IMR-90 (cell line): Measurements from ENCODE around the gene EMC9. TPM values are rescaled to one million over a fixed set of nuclear protein-coding genes. Genes with fewer than 3 reads are reported as not detected.

Experiments
- ATAC-seq: fragments of 200-7000 bp; cut with Tn5 transposase; 2 replicates; pipeline ENCODE4 v1.9.1; 2020; ENCODE audit warnings: low read depth, mild to moderate bottlenecking, moderate library complexity
- BruUV-seq: library from RNA; stranded (reverse); fragments of 400-500 nt; replicated peaks from 2 replicates; lab custom pipeline; 2021; lab: Mats Ljungman, UMichigan
- CTCF ChIA-PET: fragments of 300-600 bp; formaldehyde crosslinking; extraction: SDS; loops from one replicate; lab custom pipeline; 2021; ENCODE audit warnings: antibody characterized with exemption; lab: Yijun Ruan, JAX
- POLR2A ChIA-PET: fragments of 300-600 bp; sonication (Branson Sonifier 250); formaldehyde crosslinking; loops from one replicate; lab custom pipeline; 2022; ENCODE audit warnings: antibody characterized with exemption; ENCODE audit not compliant: unreplicated experiment; lab: Charles Lee
- DNase-seq: peaks from one replicate; pipeline ENCODE4 v3.0.0; 2013
- H2AFZ ChIP-seq: replicated peaks from 2 replicates; pipeline ENCODE3; 2013; ENCODE audit warnings: low read length, mild to moderate bottlenecking; ENCODE audit not compliant: poor library complexity
- H2AK5ac ChIP-seq: 2 replicates; pipeline ENCODE4 v1.6.1; 2013; ENCODE audit warnings: low read depth, low read length, inconsistent platforms
- H2AK9ac ChIP-seq: replicated peaks from 2 replicates; pipeline ENCODE3; 2013; ENCODE audit warnings: mild to moderate bottlenecking, low read depth, low read length, moderate library complexity; ENCODE audit not compliant: poor library complexity
- H2BK120ac ChIP-seq: 2 replicates; pipeline ENCODE4 v1.6.1; 2013; ENCODE audit warnings: low read depth, low read length, inconsistent platforms
- H2BK15ac ChIP-seq: 3 replicates; pipeline ENCODE4 v1.6.1; 2013; ENCODE audit warnings: low read depth, low read length, inconsistent platforms
- H2BK20ac ChIP-seq: 2 replicates; pipeline ENCODE4 v1.6.1; 2013; ENCODE audit warnings: low read depth, mild to moderate bottlenecking, inconsistent platforms, low read length, moderate library complexity
- H2BK5ac ChIP-seq: 2 replicates; pipeline ENCODE4 v1.6.1; 2013; ENCODE audit warnings: mild to moderate bottlenecking, low read depth, low read length, inconsistent platforms; ENCODE audit not compliant: poor library complexity, severe bottlenecking
- H3K14ac ChIP-seq: replicated peaks from 2 replicates; pipeline ENCODE4 v1.6.1; 2013; ENCODE audit warnings: low read depth, low read length, inconsistent platforms
- H3K18ac ChIP-seq: 2 replicates; pipeline ENCODE4 v1.6.1; 2013; ENCODE audit warnings: low read depth, low read length, control low read depth
- H3K23ac ChIP-seq: 2 replicates; pipeline ENCODE4 v1.6.1; 2013; ENCODE audit warnings: low read depth, low read length, inconsistent platforms
- H3K27ac ChIP-seq: 2 replicates; pipeline ENCODE4 v1.5.1; 2013; ENCODE audit warnings: mild to moderate bottlenecking, control low read depth, low read length; ENCODE audit not compliant: insufficient read depth
- H3K27me3 ChIP-seq: 2 replicates; pipeline ENCODE4 v1.6.1; 2013; ENCODE audit warnings: low read length; ENCODE audit not compliant: control insufficient read depth, insufficient read depth
- H3K36me3 ChIP-seq: 2 replicates; pipeline ENCODE4 v1.6.1; 2013; ENCODE audit warnings: low read length, mixed read lengths; ENCODE audit not compliant: control insufficient read depth, insufficient read depth
- H3K4ac ChIP-seq: 2 replicates; pipeline ENCODE4 v1.6.1; 2013; ENCODE audit warnings: low read depth, low read length, inconsistent platforms
- H3K4me1 ChIP-seq: 2 replicates; pipeline ENCODE4 v1.6.1; 2013; ENCODE audit warnings: low read length, mixed read lengths; ENCODE audit not compliant: control insufficient read depth, insufficient read depth
- H3K4me2 ChIP-seq: 2 replicates; pipeline ENCODE4 v1.6.1; 2013; ENCODE audit warnings: low read depth, mild to moderate bottlenecking, control low read depth, low read length, moderate library complexity
- H3K4me3 ChIP-seq: 2 replicates; pipeline ENCODE4 v1.5.1; 2013; ENCODE audit warnings: low read depth, mild to moderate bottlenecking, control low read depth, low read length, moderate library complexity; ENCODE audit not compliant: insufficient read depth
- H3K56ac ChIP-seq: 2 replicates; pipeline ENCODE4 v1.6.1; 2013; ENCODE audit warnings: low read length, inconsistent platforms; ENCODE audit not compliant: insufficient read depth; ENCODE audit errors: extremely low read depth
- H3K79me1 ChIP-seq, 2 experiments: 2 replicates each; pipeline ENCODE4 v1.6.1; 2013; ENCODE audit warnings: low read length in 2 of 2, inconsistent platforms in 1 of 2, low read depth in 1 of 2
- H3K9ac ChIP-seq: 2 replicates; pipeline ENCODE4 v1.6.1; 2013; ENCODE audit warnings: low read depth, low read length, control low read depth
- H3K9me1 ChIP-seq: 2 replicates; pipeline ENCODE4 v1.6.1; 2013; ENCODE audit warnings: low read length, inconsistent platforms; ENCODE audit not compliant: insufficient read depth
- H3K9me3 ChIP-seq: 2 replicates; pipeline ENCODE4 v1.6.1; 2013; ENCODE audit warnings: low read length; ENCODE audit not compliant: control insufficient read depth, insufficient read depth
- H4K20me1 ChIP-seq: 2 replicates; pipeline ENCODE4 v1.6.1; 2013; ENCODE audit warnings: low read length, inconsistent platforms; ENCODE audit not compliant: insufficient read depth
- H4K5ac ChIP-seq: 2 replicates; pipeline ENCODE4 v1.6.1; 2013; ENCODE audit warnings: mild to moderate bottlenecking, low read depth, low read length, control low read depth
- H4K8ac ChIP-seq, 2 experiments: 2 replicates each; pipeline ENCODE4 v1.6.1; 2013; ENCODE audit warnings: low read depth in 2 of 2, low read length in 2 of 2, control low read depth in 1 of 2, inconsistent platforms in 1 of 2
- H4K91ac ChIP-seq: 2 replicates; pipeline ENCODE4 v1.6.1; 2013; ENCODE audit warnings: low read depth, low read length, inconsistent platforms; ENCODE audit not compliant: insufficient read depth
- BHLHE40 ChIP-seq: fragments of 150-350 bp; IDR thresholded peaks from 2 replicates; pipeline ENCODE4 v1.6.1; 2016; ENCODE audit warnings: mild to moderate bottlenecking, low read depth, low read length
- CEBPB ChIP-seq: IDR thresholded peaks from 2 replicates; pipeline ENCODE4 v1.6.1; 2012; ENCODE audit warnings: low read depth, low read length, improper control_type of control experiment
- MAFK ChIP-seq: IDR thresholded peaks from 2 replicates; pipeline ENCODE4 v1.6.1; 2012; ENCODE audit warnings: low read depth, low read length, improper control_type of control experiment
- MAZ ChIP-seq: IDR thresholded peaks from 2 replicates; pipeline ENCODE4 v1.6.1; 2012; ENCODE audit warnings: low read depth, mild to moderate bottlenecking, low read length, improper control_type of control experiment, moderate library complexity, borderline replicate concordance
- MXI1 ChIP-seq: IDR thresholded peaks from 2 replicates; pipeline ENCODE4 v1.6.1; 2012; ENCODE audit warnings: low read depth, mild to moderate bottlenecking, low read length, moderate library complexity, borderline replicate concordance
- NFE2L2 ChIP-seq: fragments of 150-350 bp; IDR thresholded peaks from 2 replicates; pipeline ENCODE4 v1.6.1; 2016; ENCODE audit warnings: low read depth, mild to moderate bottlenecking, low read length
- POLR2A ChIP-seq: IDR thresholded peaks from 2 replicates; pipeline ENCODE4 v1.6.1; 2012; ENCODE audit warnings: mild to moderate bottlenecking, low read depth, low read length
- RAD21 ChIP-seq: IDR thresholded peaks from 2 replicates; pipeline ENCODE4 v1.6.1; 2012; ENCODE audit warnings: low read length, improper control_type of control experiment
- RCOR1 ChIP-seq: IDR thresholded peaks from 2 replicates; pipeline ENCODE4 v1.6.1; 2012; ENCODE audit warnings: mild to moderate bottlenecking, low read length, improper control_type of control experiment; ENCODE audit not compliant: insufficient replicate concordance
- RFX5 ChIP-seq: IDR thresholded peaks from 2 replicates; pipeline ENCODE4 v1.8.0; 2012; ENCODE audit warnings: low read depth, mild to moderate bottlenecking, low read length, moderate library complexity
- SMC3 ChIP-seq: fragments of 150-350 bp; IDR thresholded peaks from 2 replicates; pipeline ENCODE4 v1.6.1; 2016; ENCODE audit warnings: low read depth, mild to moderate bottlenecking, antibody characterized with exemption, low read length, moderate library complexity
- WGBS, 2 experiments: methylation state at CpG; one replicate each; pipeline versions ENCODE4 v1.1.5 to v1.1.7; 2013; ENCODE audit warnings: missing lambda C conversion rate in 2 of 2; ENCODE audit not compliant: insufficient read length in 1 of 2; ENCODE audit errors: extremely low coverage in 2 of 2; 5-methylcytosine and 5-hydroxymethylcytosine counted together
- dilution Hi-C: fragments of 300-500 bp; cut with HindIII; formaldehyde crosslinking; loops from one replicate; pipeline ENCODE4 v1.14.3; 2018; ENCODE audit warnings: low sequenced_read_pairs; ENCODE audit not compliant: unreplicated experiment
- in situ Hi-C: fragments of 300-500 bp; cut with MboI; formaldehyde crosslinking; loops from 3 replicates; pipeline ENCODE4 v1.14.3; 2019; ENCODE audit warnings: low sequenced_read_pairs, inconsistent platforms, mixed read lengths
- intact Hi-C: fragments of 100-400 bp; cut with micrococcal nuclease; formaldehyde crosslinking; loops from 2 replicates; pipeline ENCODE4 v1.10.0; 2022
- polyA plus RNA-seq, 3 experiments: library from polyadenylated mRNA; depleted of rRNA; stranded (reverse); fragments of >200 nt; gene quantifications; 2 replicates each; pipeline ENCODE4 v1.2.3, GENCODE V29; 2012; ENCODE audit warnings: low replicate concordance in 1 of 3
- total RNA-seq: library from RNA; depleted of rRNA; stranded (reverse); fragments of >200 nt; gene quantifications from 2 replicates; pipeline ENCODE4 v1.2.3, GENCODE V29; 2012
- TF ChIP-seq, protein P1 (sequence below): conservative IDR thresholded peaks from 2 replicates; pipeline ENCODE4 v1.5.1; 2012; ENCODE audit warnings: mild to moderate bottlenecking, low read depth, low read length, improper control_type of control experiment
- TF ChIP-seq, protein P2 (sequence below): fragments of 150-350 bp; IDR thresholded peaks from 2 replicates; pipeline ENCODE4 v1.6.1; 2016; ENCODE audit warnings: low read depth, mild to moderate bottlenecking, low read length, moderate library complexity, borderline replicate concordance
- TF ChIP-seq, protein P3 (sequence below): fragments of 150-350 bp; IDR thresholded peaks from 2 replicates; pipeline ENCODE4 v1.6.1; 2017; ENCODE audit warnings: mild to moderate bottlenecking, antibody characterized with exemption, low read length, low read depth

The EMC9 gene
- total and polyA plus RNA-seq, 2 of the 4 experiments (the other 2 are of a cell fraction), result 15.1 to 19.2 TPM

GRCh38 chr14:24092110-24092504, 49.3 kb downstream of the EMC9 start (continued):
- TF ChIP-seq, protein P1, sequence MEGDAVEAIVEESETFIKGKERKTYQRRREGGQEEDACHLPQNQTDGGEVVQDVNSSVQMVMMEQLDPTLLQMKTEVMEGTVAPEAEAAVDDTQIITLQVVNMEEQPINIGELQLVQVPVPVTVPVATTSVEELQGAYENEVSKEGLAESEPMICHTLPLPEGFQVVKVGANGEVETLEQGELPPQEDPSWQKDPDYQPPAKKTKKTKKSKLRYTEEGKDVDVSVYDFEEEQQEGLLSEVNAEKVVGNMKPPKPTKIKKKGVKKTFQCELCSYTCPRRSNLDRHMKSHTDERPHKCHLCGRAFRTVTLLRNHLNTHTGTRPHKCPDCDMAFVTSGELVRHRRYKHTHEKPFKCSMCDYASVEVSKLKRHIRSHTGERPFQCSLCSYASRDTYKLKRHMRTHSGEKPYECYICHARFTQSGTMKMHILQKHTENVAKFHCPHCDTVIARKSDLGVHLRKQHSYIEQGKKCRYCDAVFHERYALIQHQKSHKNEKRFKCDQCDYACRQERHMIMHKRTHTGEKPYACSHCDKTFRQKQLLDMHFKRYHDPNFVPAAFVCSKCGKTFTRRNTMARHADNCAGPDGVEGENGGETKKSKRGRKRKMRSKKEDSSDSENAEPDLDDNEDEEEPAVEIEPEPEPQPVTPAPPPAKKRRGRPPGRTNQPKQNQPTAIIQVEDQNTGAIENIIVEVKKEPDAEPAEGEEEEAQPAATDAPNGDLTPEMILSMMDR, result no peak
- TF ChIP-seq POLR2A (no peak), RCOR1 (no peak)

DNA sequence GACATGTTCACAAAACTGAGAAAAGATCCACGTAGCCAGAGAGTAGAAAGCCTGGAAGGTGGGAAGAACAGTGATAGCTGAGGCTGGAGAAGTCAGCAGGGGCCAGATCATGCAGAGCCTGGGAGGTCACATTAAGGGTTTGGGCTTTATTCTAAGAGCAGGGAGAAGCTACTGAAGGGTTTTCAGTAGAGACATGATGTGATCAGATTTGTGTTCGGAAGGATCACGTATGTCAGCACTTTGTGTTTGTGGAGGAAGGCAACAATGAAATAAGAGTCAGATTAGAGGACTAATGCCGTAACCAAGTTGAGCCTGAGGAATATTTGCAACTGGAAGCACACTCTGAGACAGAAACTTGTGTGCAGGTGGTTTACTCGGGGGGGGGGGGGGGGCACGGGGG, 51.5 kb downstream of the EMC9 start:
- Histone ChIP-seq H3K4me2 (no peak overlapping the region), H3K9ac (no peak overlapping the region), H3K36me3 (no peaks in the 10 kb centered on the region), H3K56ac (no peak overlapping the region), H3K23ac (no peak overlapping the region), H3K4me3 (no peak overlapping the region), H3K27me3 (peaks cover 14% of the 10 kb centered on the region), H3K27ac (no peak overlapping the region), H2BK20ac (no peak overlapping the region), H2BK120ac (no peak overlapping the region), H3K4me1 (peaks cover 3% of the 10 kb centered on the region; the same call in 1 of the 2 replicates), H4K91ac (no peak overlapping the region), H4K8ac (no peak overlapping the region), H3K4ac (no peak overlapping the region), H2BK5ac (no peak overlapping the region), H2AK9ac (no peak overlapping the region), H2AK5ac (no peak overlapping the region), H2BK15ac (no peak overlapping the region), H4K5ac (no peak overlapping the region), H3K9me1 (0 out of 2 replicates have a peak, but pooled peaks cover 5% of the 10 kb centered on the region), H3K14ac (no peak overlapping the region), H3K9me3 (no peaks in the 10 kb centered on the region), H3K18ac (no peak overlapping the region), H3K79me1 (peaks cover 0 to 5% of the 10 kb centered on the region in 2 experiments; a peak in 2 of 4 replicates), H2AFZ (no peak overlapping the region), H4K20me1 (no peaks in the 10 kb centered on the region)
- 100% methylated on average over 1 of the region's 6 CpGs; no CpG with 5 or more reads in 1 of the 2 experiments for WGBS, 2 experiments
- BruUV-seq, result no TSS peak
- no peak for DNase-seq
- POLR2A ChIA-PET, result no interaction called here
- in situ Hi-C loops (loop anchor here (5.0 to 10.0 kb wide), 2 partner anchors 33 to 115 kb away; no protein-coding TSS in a partner anchor), intact Hi-C loops (loop anchor here (1.0 kb wide), 3 partner anchors 32 to 116 kb away; no protein-coding TSS in a partner anchor), dilution Hi-C loops (no loop called here)
- CTCF ChIA-PET, result interaction anchor here (0.8 to 3.5 kb wide), 5 partner anchors 9 to 32 kb away, joined by 4 to 30 read pairs (median 7); partner anchors contain the start of genes DCAF11 and NRL
- no peak for ATAC-seq
- TF ChIP-seq MAZ (no peak), MAFK (no peak), RCOR1 (no peak), RAD21 (no peak), MXI1 (no peak), BHLHE40 (no peak), POLR2A (no peak), NFE2L2 (no peak), SMC3 (no peak), CEBPB (no peak), RFX5 (no peak)
- TF ChIP-seq, protein P2, sequence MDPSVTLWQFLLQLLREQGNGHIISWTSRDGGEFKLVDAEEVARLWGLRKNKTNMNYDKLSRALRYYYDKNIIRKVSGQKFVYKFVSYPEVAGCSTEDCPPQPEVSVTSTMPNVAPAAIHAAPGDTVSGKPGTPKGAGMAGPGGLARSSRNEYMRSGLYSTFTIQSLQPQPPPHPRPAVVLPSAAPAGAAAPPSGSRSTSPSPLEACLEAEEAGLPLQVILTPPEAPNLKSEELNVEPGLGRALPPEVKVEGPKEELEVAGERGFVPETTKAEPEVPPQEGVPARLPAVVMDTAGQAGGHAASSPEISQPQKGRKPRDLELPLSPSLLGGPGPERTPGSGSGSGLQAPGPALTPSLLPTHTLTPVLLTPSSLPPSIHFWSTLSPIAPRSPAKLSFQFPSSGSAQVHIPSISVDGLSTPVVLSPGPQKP, result no peak
- TF ChIP-seq, protein P3, sequence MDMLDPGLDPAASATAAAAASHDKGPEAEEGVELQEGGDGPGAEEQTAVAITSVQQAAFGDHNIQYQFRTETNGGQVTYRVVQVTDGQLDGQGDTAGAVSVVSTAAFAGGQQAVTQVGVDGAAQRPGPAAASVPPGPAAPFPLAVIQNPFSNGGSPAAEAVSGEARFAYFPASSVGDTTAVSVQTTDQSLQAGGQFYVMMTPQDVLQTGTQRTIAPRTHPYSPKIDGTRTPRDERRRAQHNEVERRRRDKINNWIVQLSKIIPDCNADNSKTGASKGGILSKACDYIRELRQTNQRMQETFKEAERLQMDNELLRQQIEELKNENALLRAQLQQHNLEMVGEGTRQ, result no peak
